Esophagus squamous epithelium (tissue), 4 donors: ENCODE results near the gene HMGN1.

Experiments used
- POLR2A ChIP-seq, 4 donors: fragments of 450-650 bp; IDR thresholded peaks; one replicate each; pipeline ENCODE4 v1.6.1; 2017; ENCODE audit warnings: antibody characterized with exemption in 4 of 4, mild to moderate bottlenecking in 4 of 4, moderate library complexity in 3 of 4
- TF ChIP-seq, protein P1 (sequence below), 6 experiments: fragments of 450-650 bp in 4 of 6; fragments of 200-600 bp in 2 of 6; sonication (generic) in 2 of 6; IDR thresholded peaks; one replicate each; pipeline ENCODE4 v1.5.1; 2016 to 2019; ENCODE audit warnings: antibody characterized with exemption in 6 of 6, mild to moderate bottlenecking in 4 of 6, moderate library complexity in 4 of 6

DNA sequence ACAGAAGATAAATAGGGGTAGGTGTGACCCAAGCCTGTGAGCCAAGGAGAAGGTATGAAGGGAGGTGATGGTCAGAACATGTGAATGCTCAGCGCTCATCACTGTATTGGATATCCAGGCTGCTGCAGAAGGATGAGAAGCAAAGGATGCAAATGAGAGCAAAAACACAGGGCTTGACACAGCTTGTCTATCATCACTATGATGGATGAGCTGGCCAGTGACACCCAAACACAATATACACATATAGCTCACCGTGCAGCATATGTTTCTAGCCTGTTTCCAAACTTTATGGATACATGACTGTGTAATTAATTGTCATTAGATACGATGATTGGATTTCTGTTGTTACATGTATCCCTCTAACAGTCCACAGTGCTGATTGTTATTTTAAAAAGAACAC, 13.8 kb upstream of the HMGN1 start:
- TF ChIP-seq, protein P1, sequence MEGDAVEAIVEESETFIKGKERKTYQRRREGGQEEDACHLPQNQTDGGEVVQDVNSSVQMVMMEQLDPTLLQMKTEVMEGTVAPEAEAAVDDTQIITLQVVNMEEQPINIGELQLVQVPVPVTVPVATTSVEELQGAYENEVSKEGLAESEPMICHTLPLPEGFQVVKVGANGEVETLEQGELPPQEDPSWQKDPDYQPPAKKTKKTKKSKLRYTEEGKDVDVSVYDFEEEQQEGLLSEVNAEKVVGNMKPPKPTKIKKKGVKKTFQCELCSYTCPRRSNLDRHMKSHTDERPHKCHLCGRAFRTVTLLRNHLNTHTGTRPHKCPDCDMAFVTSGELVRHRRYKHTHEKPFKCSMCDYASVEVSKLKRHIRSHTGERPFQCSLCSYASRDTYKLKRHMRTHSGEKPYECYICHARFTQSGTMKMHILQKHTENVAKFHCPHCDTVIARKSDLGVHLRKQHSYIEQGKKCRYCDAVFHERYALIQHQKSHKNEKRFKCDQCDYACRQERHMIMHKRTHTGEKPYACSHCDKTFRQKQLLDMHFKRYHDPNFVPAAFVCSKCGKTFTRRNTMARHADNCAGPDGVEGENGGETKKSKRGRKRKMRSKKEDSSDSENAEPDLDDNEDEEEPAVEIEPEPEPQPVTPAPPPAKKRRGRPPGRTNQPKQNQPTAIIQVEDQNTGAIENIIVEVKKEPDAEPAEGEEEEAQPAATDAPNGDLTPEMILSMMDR (IDR thresholded peaks at IDR 0.05) = no peak
- TF ChIP-seq POLR2A (IDR thresholded peaks at IDR 0.05) = no peak
